Esophagus muscularis mucosa (tissue), 4 donors: Measurements from ENCODE around the gene CRYGN. TPM values are rescaled to one million over a fixed set of nuclear protein-coding genes. Genes with fewer than 3 reads are reported as not detected.
A peak's percentile ranks its signal among the peaks of the same experiment; 100 is the strongest.

Experiments used
- DNase-seq: peaks from one replicate; pipeline ENCODE4 v3.0.0-alpha.2; 2017; ENCODE audit errors: extremely low spot score
- H3K27ac ChIP-seq, 4 donors: fragments of 200-600 bp; sonication (generic); replicated peaks in 1 of 4; 1 replicate in 3 of 4; 2 replicates in 1 of 4; pipeline ENCODE4 v1.5.1; 2016 to 2019; ENCODE audit warnings: mild to moderate bottlenecking in 1 of 4
- H3K27me3 ChIP-seq, 4 donors: fragments of 200-600 bp; sonication (generic); one replicate each; pipeline versions ENCODE4 v1.5.1 to v1.6.0; 2016 to 2019
- H3K36me3 ChIP-seq, 4 donors: fragments of 200-600 bp; sonication (generic); one replicate each; pipeline ENCODE4 v1.5.1; 2016 to 2019
- H3K4me1 ChIP-seq, 4 donors: fragments of 200-600 bp; sonication (generic); one replicate each; pipeline ENCODE4 v1.5.1; 2016 to 2019
- H3K4me3 ChIP-seq, 4 donors: fragments of 200-600 bp; sonication (generic); 1 replicate in 2 of 4; 2 replicates in 2 of 4; pipeline ENCODE4 v1.5.1; 2016 to 2019; ENCODE audit warnings: mild to moderate bottlenecking in 4 of 4, moderate library complexity in 1 of 4
- H3K9me3 ChIP-seq, 4 donors: fragments of 200-600 bp; sonication (generic); 1 replicate in 3 of 4; 2 replicates in 1 of 4; pipeline ENCODE4 v1.5.1; 2016 to 2019
- CTCF ChIP-seq, 3 experiments: fragments of 200-600 bp in 2 of 3; fragments of 450-650 bp in 1 of 3; sonication (generic) in 2 of 3; IDR thresholded peaks; one replicate each; pipeline ENCODE4 v1.5.1; 2017 to 2019; ENCODE audit warnings: antibody characterized with exemption in 3 of 3, mild to moderate bottlenecking in 2 of 3, moderate library complexity in 1 of 3
- EP300 ChIP-seq: sonication (generic); formaldehyde crosslinking; IDR thresholded peaks from one replicate; pipeline ENCODE4 v1.6.1; 2017; ENCODE audit warnings: antibody characterized with exemption
- POLR2A ChIP-seq: fragments of 450-650 bp; IDR thresholded peaks from one replicate; pipeline ENCODE4 v1.6.1; 2017; ENCODE audit warnings: antibody characterized with exemption, moderate library complexity, mild to moderate bottlenecking, low read depth
- POLR2AphosphoS5 ChIP-seq, 2 donors: sonication (generic); formaldehyde crosslinking; IDR thresholded peaks; one replicate each; pipeline ENCODE4 v1.6.1; 2017; ENCODE audit warnings: antibody characterized with exemption in 2 of 2
- WGBS: methylation state at CpG from one replicate; pipeline ENCODE4 v1.1.5; 2018; 5-methylcytosine and 5-hydroxymethylcytosine counted together
- intact Hi-C: fragments of 100-400 bp; cut with DNase I; formaldehyde crosslinking; loops from one replicate; pipeline ENCODE4 v1.15.1; 2023
- total RNA-seq, 4 donors: library from RNA; depleted of rRNA; stranded (reverse); fragments of >200 nt; gene quantifications; one replicate each; pipeline versions ENCODE4 v1.1.0 to v1.2.1, GENCODE V29; 2016

Gene CRYGN
- total RNA-seq, 4 donors from 2014 or later, result under 0.01 to 1.3 (median 0.25) TPM

GRCh38 chr7:151437866-151438516 lies 1.9 kb downstream of the CRYGN start:
- TF ChIP-seq POLR2A (no peak), POLR2AphosphoS5 (IDR thresholded peaks at IDR 0.05) (no peak), EP300 (no peak), CTCF (IDR thresholded peaks at IDR 0.05) (no peak)
- H3K27me3 ChIP-seq, result peaks cover 0 to 31% (median 3%) of the 10 kb centered on the region in 4 donors
- H3K4me1 ChIP-seq, result peaks cover 20 to 42% (median 30%) of the 10 kb centered on the region in 4 donors
- 93% methylated on average over 21 of the region's 23 CpGs for WGBS
- DNase-seq, result no peak
- H3K36me3 ChIP-seq, result no peaks in the 10 kb centered on the region
- H3K4me3 ChIP-seq, result no peak overlapping the region
- H3K9me3 ChIP-seq, result no peaks in the 10 kb centered on the region
- intact Hi-C loops, result no loop called here
- no peak overlapping the region for H3K27ac ChIP-seq

- DNase-seq, result no peak
- intact Hi-C loops, result no loop called here
- 89% methylated on average over 10 of the region's 13 CpGs for WGBS
- H3K36me3 ChIP-seq, result no peaks in the 10 kb centered on the region
- peaks cover 20 to 42% (median 30%) of the 10 kb centered on the region in 4 donors for H3K4me1 ChIP-seq
- TF ChIP-seq CTCF (IDR thresholded peaks at IDR 0.05), result no peak
- no peak for TF ChIP-seq EP300
- no peak for TF ChIP-seq POLR2AphosphoS5 (IDR thresholded peaks at IDR 0.05)
- TF ChIP-seq POLR2A, result no peak
- H3K27ac ChIP-seq, result peak overlapping the region in 2 of 4 donors; percentile 34 to 46
- H3K4me3 ChIP-seq, result no peak overlapping the region
- no peaks in the 10 kb centered on the region for H3K9me3 ChIP-seq
- H3K27me3 ChIP-seq, result peaks cover 0 to 33% (median 3%) of the 10 kb centered on the region in 4 donors
Observed at GRCh38 chr7:151437159-151437553, 2.8 kb downstream of the CRYGN start.

- WGBS, result 26% methylated on average over 6 of the region's 9 CpGs
- H3K4me1 ChIP-seq, result peaks cover 20 to 38% (median 30%) of the 10 kb centered on the region in 4 donors
Observed at GRCh38 chr7:151436446-151437158, 3.3 kb downstream of the CRYGN start.

GRCh38 chr7:151435971-151436370 lies 4.0 kb downstream of the CRYGN start:
- no peaks in the 10 kb centered on the region for H3K36me3 ChIP-seq
- H3K4me1 ChIP-seq, result peaks cover 16 to 32% (median 24%) of the 10 kb centered on the region in 4 donors
- H3K4me3 ChIP-seq, result no peak overlapping the region
- no peak for TF ChIP-seq POLR2AphosphoS5 (IDR thresholded peaks at IDR 0.05)
- no peak for TF ChIP-seq EP300
- TF ChIP-seq POLR2A, result no peak
- TF ChIP-seq CTCF (IDR thresholded peaks at IDR 0.05), result no peak
- 93% methylated on average over 8 of the region's 15 CpGs for WGBS
- no peak for DNase-seq
- H3K27ac ChIP-seq, result peak overlapping the region in 3 of 4 donors; percentile 12 to 44 (median 18)
- H3K27me3 ChIP-seq, result peaks cover 0 to 34% (median 3%) of the 10 kb centered on the region in 4 donors
- intact Hi-C loops, result no loop called here
- H3K9me3 ChIP-seq, result no peaks in the 10 kb centered on the region

More at GRCh38 chr7:151436446-151437158, 3.3 kb downstream of the CRYGN start:
- intact Hi-C loops, result no loop called here
- no peaks in the 10 kb centered on the region for H3K9me3 ChIP-seq
- TF ChIP-seq POLR2AphosphoS5 (IDR thresholded peaks at IDR 0.05) (peak in 1 of 2 donors; percentile 23), POLR2A (no peak), CTCF (IDR thresholded peaks at IDR 0.05) (no peak)
- no peaks in the 10 kb centered on the region for H3K36me3 ChIP-seq
- H3K4me3 ChIP-seq, result no peak overlapping the region
- peaks cover 0 to 35% (median 3%) of the 10 kb centered on the region in 4 donors for H3K27me3 ChIP-seq
- H3K27ac ChIP-seq, result peak overlapping the region in 3 of 4 donors; percentile 18 to 46 (median 44)
- DNase-seq, result no peak
